NCI-H187 (cell line): ENCODE measurements around the gene MGLL.
"Not testable (repeated sequence)": the region's sequence is repeated elsewhere in the genome, so short reads cannot be mapped to it uniquely, and the experiment has no call there.

Experiments used
- DNase-seq, 2 experiments: peaks; one replicate each; lab custom pipeline; 2025; lab: John Stamatoyannopoulos, UW

MGLL gene

GRCh38 chr3:127654993-127655392, 167.3 kb downstream of the MGLL start:
- not testable (repeated sequence) for DNase-seq

- DNase-seq: no peak
Measured at GRCh38 chr3:127654374-127654773, 167.9 kb downstream of the MGLL start.

GRCh38 chr3:127652246-127652995, 169.9 kb downstream of the MGLL start:
- no peak for DNase-seq

- DNase-seq: no peak
Measured at GRCh38 chr3:127651516-127652172, 170.7 kb downstream of the MGLL start.

GRCh38 chr3:127650236-127650635, 172.1 kb downstream of the MGLL start:
- no peak for DNase-seq

- no peak for DNase-seq
Measured at GRCh38 chr3:127647845-127648204, 174.5 kb downstream of the MGLL start.

GRCh38 chr3:127647166-127647844, 175.0 kb downstream of the MGLL start:
- no peak for DNase-seq

- no peak for DNase-seq
Measured at GRCh38 chr3:127646501-127647046, 175.7 kb downstream of the MGLL start.

GRCh38 chr3:127645371-127646015, 176.8 kb downstream of the MGLL start:
- no peak for DNase-seq

GRCh38 chr3:127644641-127645370, 177.5 kb downstream of the MGLL start:
- DNase-seq: no peak

GRCh38 chr3:127640042-127640355, 182.3 kb downstream of the MGLL start:
- DNase-seq: no peak

GRCh38 chr3:127639173-127640041, 182.9 kb downstream of the MGLL start:
- no peak for DNase-seq
